ENCODE results near the gene ORAI2.
"Not testable (repeated sequence)": the region's sequence is repeated elsewhere in the genome, so short reads cannot be mapped to it uniquely, and the experiment has no call there.

Gene ORAI2

GRCh38 chr7:102433219-102434038 lies at the start of gene ORAI2:
Gene ORAI2 (plus strand): TSS chr7:102433575. CDS start chr7:102438957, 5,382 bp downstream.
- peak; percentile 81 for DNase-seq

- no peak for DNase-seq
These were observed 46.3 kb upstream of the ORAI2 start for GRCh38 chr7:102387064-102387463.

GRCh38 chr7:102389810-102390209 lies 43.6 kb upstream of the ORAI2 start:
- no peak for DNase-seq

- DNase-seq = peak; percentile 46
These were observed 42.5 kb upstream of the ORAI2 start for GRCh38 chr7:102390697-102391484.

GRCh38 chr7:102392330-102392729 lies 41.0 kb upstream of the ORAI2 start:
- DNase-seq = no peak

- DNase-seq = no peak
These were observed 39.9 kb upstream of the ORAI2 start for GRCh38 chr7:102393467-102393866.

GRCh38 chr7:102395592-102395872 lies 37.8 kb upstream of the ORAI2 start:
- no peak for DNase-seq

GRCh38 chr7:102395873-102396709 lies 37.3 kb upstream of the ORAI2 start, which contains the start of gene PRKRIP1:
Gene PRKRIP1 (plus strand): TSS chr7:102396363. CDS start chr7:102396412, 49 bp downstream.
- DNase-seq = peak; percentile 81

GRCh38 chr7:102396710-102397019 lies 36.7 kb upstream of the ORAI2 start:
- DNase-seq = no peak

- DNase-seq = no peak
These were observed 34.8 kb upstream of the ORAI2 start for GRCh38 chr7:102398543-102398942.

GRCh38 chr7:102400360-102400759 lies 33.0 kb upstream of the ORAI2 start:
- DNase-seq = no peak

GRCh38 chr7:102403563-102403962 lies 29.8 kb upstream of the ORAI2 start:
- no peak for DNase-seq

GRCh38 chr7:102404005-102404861 lies 29.1 kb upstream of the ORAI2 start:
- DNase-seq = no peak

- not testable (repeated sequence) for DNase-seq
These were observed 28.6 kb upstream of the ORAI2 start for GRCh38 chr7:102404862-102405188.

GRCh38 chr7:102407910-102408309 lies 25.5 kb upstream of the ORAI2 start:
- DNase-seq = no peak

- DNase-seq = not testable (repeated sequence)
These were observed 24.8 kb upstream of the ORAI2 start for GRCh38 chr7:102408530-102408929.

- DNase-seq = no peak
These were observed 24.0 kb upstream of the ORAI2 start for GRCh38 chr7:102409340-102409739.

GRCh38 chr7:102410123-102410522 lies 23.3 kb upstream of the ORAI2 start:
- no peak for DNase-seq

GRCh38 chr7:102410918-102411317 lies 22.5 kb upstream of the ORAI2 start:
- no peak for DNase-seq

- no peak for DNase-seq
These were observed 20.8 kb upstream of the ORAI2 start for GRCh38 chr7:102412548-102412947.

GRCh38 chr7:102413091-102413490 lies 20.3 kb upstream of the ORAI2 start:
- no peak for DNase-seq

- DNase-seq = no peak
These were observed 19.8 kb upstream of the ORAI2 start for GRCh38 chr7:102413611-102414010.

Data from activated effector memory CD4-positive, alpha-beta T cell treated with Interleukin-2 at 50 U/mL for 16 hours (primary cell).